ENCODE measurements around the gene SLC35D2.
A peak's percentile ranks its signal among the peaks of the same experiment; 100 is the strongest.

SLC35D2 gene

GRCh38 chr9:96342571-96343245 is 40.8 kb downstream of the SLC35D2 start:
- DNase-seq (ENCODE audit: low read depth): no peak
- no peak overlapping the region for H3K4me3 ChIP-seq (ENCODE audit: low read depth, low read length)
- TF ChIP-seq, protein P1, sequence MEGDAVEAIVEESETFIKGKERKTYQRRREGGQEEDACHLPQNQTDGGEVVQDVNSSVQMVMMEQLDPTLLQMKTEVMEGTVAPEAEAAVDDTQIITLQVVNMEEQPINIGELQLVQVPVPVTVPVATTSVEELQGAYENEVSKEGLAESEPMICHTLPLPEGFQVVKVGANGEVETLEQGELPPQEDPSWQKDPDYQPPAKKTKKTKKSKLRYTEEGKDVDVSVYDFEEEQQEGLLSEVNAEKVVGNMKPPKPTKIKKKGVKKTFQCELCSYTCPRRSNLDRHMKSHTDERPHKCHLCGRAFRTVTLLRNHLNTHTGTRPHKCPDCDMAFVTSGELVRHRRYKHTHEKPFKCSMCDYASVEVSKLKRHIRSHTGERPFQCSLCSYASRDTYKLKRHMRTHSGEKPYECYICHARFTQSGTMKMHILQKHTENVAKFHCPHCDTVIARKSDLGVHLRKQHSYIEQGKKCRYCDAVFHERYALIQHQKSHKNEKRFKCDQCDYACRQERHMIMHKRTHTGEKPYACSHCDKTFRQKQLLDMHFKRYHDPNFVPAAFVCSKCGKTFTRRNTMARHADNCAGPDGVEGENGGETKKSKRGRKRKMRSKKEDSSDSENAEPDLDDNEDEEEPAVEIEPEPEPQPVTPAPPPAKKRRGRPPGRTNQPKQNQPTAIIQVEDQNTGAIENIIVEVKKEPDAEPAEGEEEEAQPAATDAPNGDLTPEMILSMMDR (IDR thresholded peaks at IDR 0.05; ENCODE audit: insufficient read depth, low read depth, low read length, missing control alignments): no peak

DNA sequence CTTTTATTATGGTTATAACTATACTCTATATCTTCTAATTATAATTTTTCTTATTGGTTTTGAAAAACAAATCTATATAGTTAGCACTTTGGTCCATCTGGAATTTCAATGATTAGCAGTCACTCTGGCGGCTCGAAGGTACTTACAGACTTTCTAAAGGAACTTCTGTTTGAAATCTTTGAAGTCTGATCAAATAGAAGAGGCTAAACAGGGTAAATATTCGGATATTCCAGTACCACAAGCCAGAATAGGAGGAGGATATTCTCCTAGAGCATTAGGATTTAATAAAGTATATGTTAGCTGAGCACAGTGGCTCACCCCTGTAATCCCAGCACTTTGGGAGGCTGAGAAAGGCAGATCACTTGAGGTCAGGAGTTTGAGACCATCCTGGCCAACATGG is 42.8 kb downstream of the SLC35D2 start:
- no peak for DNase-seq (ENCODE audit: low read depth)
- TF ChIP-seq, protein P1 (IDR thresholded peaks at IDR 0.05; ENCODE audit: insufficient read depth, low read depth, low read length, missing control alignments): no peak
- no peak overlapping the region for H3K4me3 ChIP-seq (ENCODE audit: low read depth, low read length)

DNA sequence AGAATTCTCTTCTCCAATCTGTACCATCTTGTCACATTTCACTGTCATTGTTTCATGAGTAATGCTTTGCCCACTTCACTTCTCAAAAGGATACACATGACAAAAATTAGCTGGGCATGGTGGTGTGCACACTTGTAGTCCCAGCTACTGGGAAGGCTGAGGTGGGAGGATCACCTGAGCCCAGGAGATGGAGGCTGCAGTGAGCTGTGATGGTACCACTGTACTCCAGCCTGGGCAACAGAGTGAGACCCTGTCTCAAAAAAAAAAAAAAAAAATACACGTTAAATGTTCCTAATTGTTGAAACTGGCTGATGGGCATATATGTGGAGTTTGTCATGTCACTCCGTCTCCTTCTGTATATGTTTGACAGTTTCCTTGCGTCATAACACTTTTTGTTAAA is 45.2 kb downstream of the SLC35D2 start:
- H3K4me3 ChIP-seq (ENCODE audit: low read depth, low read length): no peak overlapping the region
- TF ChIP-seq, protein P1 (IDR thresholded peaks at IDR 0.05; ENCODE audit: insufficient read depth, low read depth, low read length, missing control alignments): no peak
- DNase-seq (ENCODE audit: low read depth): no peak

DNA sequence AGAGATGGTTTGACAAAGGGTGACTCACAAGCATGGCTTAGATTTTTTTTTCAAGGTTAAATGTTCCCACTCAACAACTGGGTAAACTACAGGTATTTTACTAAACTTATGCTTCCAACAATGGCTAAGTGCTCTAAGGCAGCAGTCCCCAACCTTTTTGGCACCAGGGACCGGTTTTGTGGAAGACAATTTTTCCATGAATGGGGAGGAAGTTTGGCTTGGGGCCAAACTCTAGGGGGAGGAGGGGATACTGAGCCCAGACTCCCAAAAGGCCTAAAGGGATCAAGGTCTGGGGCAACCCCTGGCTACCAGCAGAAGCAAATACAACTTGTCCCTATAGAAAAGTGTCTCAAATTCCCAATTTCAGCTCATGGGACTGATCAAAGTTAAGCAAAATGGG is 49.6 kb downstream of the SLC35D2 start:
- H3K4me3 ChIP-seq (ENCODE audit: low read depth, low read length): no peak overlapping the region
- TF ChIP-seq, protein P1 (IDR thresholded peaks at IDR 0.05; ENCODE audit: insufficient read depth, low read depth, low read length, missing control alignments): no peak
- no peak for DNase-seq (ENCODE audit: low read depth)

DNA sequence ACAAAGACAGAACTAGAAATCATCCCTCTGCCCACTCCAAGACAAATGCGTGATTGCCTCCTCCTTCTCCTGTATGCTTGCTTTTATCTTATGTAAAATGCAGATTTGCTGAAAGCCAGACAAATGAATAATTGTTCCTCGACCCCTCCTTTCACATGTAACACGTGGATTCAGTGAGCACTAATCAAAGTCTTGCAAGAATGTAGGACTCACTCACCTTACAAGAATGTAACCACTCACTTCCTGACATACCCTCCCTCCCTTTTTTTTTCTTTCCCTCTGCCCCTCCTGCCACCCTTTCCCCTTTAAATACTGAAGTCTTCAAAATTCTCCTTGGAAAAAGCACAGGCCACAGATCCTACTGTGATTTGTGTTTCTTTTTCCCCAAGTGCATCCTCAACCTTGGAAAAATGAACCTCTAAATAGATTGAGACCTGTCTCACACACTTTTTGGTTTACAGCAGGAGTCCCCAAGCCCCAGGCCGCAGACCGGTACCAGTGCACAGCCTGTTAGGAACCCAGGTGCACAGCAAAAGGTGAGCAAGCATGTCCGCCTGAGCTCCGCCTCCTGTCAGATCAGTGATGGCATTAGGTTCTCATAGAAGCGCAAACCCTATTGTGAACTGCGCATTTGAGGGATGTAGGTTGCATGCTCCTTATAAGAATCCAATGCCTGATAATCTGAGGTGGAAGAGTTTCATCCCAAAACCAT is 52.1 kb downstream of the SLC35D2 start:
- no peak for DNase-seq (ENCODE audit: low read depth)
- TF ChIP-seq, protein P1 (IDR thresholded peaks at IDR 0.05; ENCODE audit: insufficient read depth, low read depth, low read length, missing control alignments): no peak
- H3K4me3 ChIP-seq (ENCODE audit: low read depth, low read length): no peak overlapping the region

- DNase-seq (ENCODE audit: low read depth): peak; percentile 52
- H3K4me3 ChIP-seq (ENCODE audit: low read depth, low read length): no peak overlapping the region
- TF ChIP-seq, protein P1 (IDR thresholded peaks at IDR 0.05; ENCODE audit: insufficient read depth, low read depth, low read length, missing control alignments): peak; percentile 54
These were observed 55.7 kb downstream of the SLC35D2 start for GRCh38 chr9:96327694-96328352.

Measured in GM12865 (cell line).